Upper lobe of right lung (tissue), 1 donor: Measurements from ENCODE around the gene ITPK1. TPM values are rescaled to one million over a fixed set of nuclear protein-coding genes. Genes with fewer than 3 reads are reported as not detected.

Source experiments
- ATAC-seq: fragments of 200-7000 bp; cut with Tn5 transposase; one replicate; pipeline ENCODE4 v1.9.1; 2020; ENCODE audit warnings: mild to moderate bottlenecking, moderate library complexity
- DNase-seq: peaks from one replicate; pipeline ENCODE4 v3.0.0-alpha.2; 2020
- H3K27ac ChIP-seq: fragments of 200-600 bp; one replicate; pipeline ENCODE4 v1.8.0; 2022
- H3K27me3 ChIP-seq: fragments of 200-600 bp; one replicate; pipeline ENCODE4 v1.8.0; 2022; ENCODE audit warnings: mild to moderate bottlenecking
- H3K36me3 ChIP-seq: fragments of 200-600 bp; one replicate; pipeline ENCODE4 v1.8.0; 2022
- H3K4me1 ChIP-seq: fragments of 200-600 bp; one replicate; pipeline ENCODE4 v1.8.0; 2022
- H3K4me3 ChIP-seq: fragments of 200-600 bp; one replicate; pipeline ENCODE4 v1.8.0; 2022; ENCODE audit warnings: mild to moderate bottlenecking
- H3K9me3 ChIP-seq: fragments of 200-600 bp; one replicate; pipeline ENCODE4 v1.8.0; 2022
- intact Hi-C: fragments of 100-400 bp; cut with DNase I; formaldehyde crosslinking; loops from one replicate; pipeline ENCODE4 v1.11.0; 2022
- total RNA-seq: library from RNA; stranded (reverse); fragmentation: NEBNext Ultra II Directional; extraction: Animal tissue kit (Norgen Biotek cat#: 25700); gene quantifications from one replicate; pipeline ENCODE4 v1.2.1, GENCODE V29; 2021
- TF ChIP-seq, protein P1 (sequence below): fragments of 200-600 bp; IDR thresholded peaks from one replicate; pipeline ENCODE4 v1.8.0; 2022; ENCODE audit warnings: antibody characterized with exemption
- donor health status: DM: no; HTN: yes; CAD: no; lungs with severe emphysema.

The ITPK1 gene
- total RNA-seq, 1 donor from 2014 or later, result 96.9 TPM

DNA sequence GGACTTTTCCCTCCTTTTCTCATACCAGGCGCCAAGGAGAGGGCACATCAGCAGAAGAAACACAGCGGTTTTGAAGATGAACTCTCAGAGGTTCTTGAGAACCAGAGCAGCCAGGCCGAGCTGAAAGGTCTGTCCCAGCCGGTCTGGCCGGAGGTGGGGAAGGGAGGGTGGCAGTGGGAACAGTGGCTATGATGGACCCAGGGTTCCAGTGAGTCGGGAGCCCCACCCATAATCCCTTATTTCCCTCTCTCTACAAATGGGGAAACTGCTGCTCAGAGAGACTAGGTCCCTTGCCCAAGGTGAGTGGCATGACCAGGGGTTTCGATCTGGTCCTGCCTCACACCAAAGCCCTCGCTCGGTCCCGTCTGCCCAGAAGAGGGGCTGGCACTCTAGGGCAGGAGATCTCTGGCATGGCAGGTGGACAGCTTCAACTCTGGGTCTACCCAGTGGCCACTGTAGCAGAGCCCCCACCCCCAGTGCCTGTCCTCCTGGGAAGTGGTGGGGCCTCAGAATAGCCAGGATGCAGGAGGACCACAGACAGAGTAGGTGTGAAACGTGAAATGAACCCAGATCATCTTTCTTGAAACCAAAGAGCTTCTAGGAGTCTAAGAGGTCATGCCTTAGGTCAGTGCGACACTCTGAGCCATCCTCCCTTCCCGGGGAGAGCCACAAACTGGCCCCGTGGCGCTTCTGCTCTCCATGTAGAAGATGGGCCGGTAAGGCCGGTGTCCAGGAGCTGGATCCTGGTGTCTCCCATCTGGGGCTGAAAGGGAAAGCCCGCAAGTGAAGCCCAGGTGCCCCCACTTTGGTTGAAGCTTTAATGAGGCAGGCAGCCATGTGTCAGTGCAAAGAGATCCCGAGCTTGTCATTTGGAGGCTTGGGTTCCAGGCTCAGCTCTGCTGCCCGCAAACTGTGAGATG is 185.8 kb downstream of the ITPK1 start:
- intact Hi-C loops, result no loop called here
- DNase-seq (peak; percentile 26), ATAC-seq (no peak)
- TF ChIP-seq, protein P1, sequence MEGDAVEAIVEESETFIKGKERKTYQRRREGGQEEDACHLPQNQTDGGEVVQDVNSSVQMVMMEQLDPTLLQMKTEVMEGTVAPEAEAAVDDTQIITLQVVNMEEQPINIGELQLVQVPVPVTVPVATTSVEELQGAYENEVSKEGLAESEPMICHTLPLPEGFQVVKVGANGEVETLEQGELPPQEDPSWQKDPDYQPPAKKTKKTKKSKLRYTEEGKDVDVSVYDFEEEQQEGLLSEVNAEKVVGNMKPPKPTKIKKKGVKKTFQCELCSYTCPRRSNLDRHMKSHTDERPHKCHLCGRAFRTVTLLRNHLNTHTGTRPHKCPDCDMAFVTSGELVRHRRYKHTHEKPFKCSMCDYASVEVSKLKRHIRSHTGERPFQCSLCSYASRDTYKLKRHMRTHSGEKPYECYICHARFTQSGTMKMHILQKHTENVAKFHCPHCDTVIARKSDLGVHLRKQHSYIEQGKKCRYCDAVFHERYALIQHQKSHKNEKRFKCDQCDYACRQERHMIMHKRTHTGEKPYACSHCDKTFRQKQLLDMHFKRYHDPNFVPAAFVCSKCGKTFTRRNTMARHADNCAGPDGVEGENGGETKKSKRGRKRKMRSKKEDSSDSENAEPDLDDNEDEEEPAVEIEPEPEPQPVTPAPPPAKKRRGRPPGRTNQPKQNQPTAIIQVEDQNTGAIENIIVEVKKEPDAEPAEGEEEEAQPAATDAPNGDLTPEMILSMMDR, result no peak
- Histone ChIP-seq H3K27ac (no peak overlapping the region), H3K4me1 (no peaks in the 10 kb centered on the region), H3K4me3 (no peak overlapping the region), H3K36me3 (no peaks in the 10 kb centered on the region), H3K27me3 (no peaks in the 10 kb centered on the region), H3K9me3 (no peaks in the 10 kb centered on the region)

DNA sequence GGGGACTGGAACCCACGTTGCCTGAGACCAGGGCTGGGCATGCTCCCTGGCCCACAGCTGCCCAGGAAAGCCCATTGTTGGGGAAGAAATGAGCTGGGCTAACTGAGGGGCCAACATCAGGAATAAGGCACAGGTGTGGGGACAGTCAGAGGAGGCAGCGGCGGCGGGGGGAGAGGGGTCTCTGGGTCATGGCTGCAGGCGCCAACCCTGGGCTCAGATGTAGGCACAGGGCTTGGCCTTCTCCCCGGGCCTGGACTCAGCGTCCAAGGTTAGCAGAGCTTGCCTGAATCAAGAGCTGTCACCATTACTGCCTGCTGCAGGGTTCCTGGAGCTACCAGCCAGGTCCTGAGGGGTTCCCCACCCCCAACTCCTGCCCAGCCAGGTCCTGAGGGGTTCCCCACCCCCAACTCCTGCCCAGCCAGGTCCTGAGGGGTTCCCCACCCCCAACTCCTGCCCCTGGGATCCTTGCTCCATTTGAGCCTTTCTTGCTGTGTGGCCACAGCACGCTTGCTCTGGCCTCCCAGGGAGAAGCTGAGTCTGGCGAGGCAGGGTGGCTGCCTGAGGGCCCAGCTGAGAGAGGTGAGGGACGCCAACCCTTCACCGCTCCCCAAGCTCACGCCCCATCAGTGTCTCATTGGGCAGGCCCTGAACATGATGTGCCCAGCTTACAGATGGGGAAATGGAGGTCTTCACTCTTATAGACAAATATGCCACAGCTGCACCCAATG is 186.6 kb downstream of the ITPK1 start:
- ATAC-seq (no peak), DNase-seq (peak; percentile 51)
- Histone ChIP-seq H3K36me3 (no peaks in the 10 kb centered on the region), H3K9me3 (no peaks in the 10 kb centered on the region), H3K27me3 (peaks cover under 1% of the 10 kb centered on the region), H3K4me3 (no peak overlapping the region), H3K27ac (no peak overlapping the region), H3K4me1 (no peaks in the 10 kb centered on the region)
- TF ChIP-seq, protein P1, result no peak
- intact Hi-C loops, result no loop called here

DNA sequence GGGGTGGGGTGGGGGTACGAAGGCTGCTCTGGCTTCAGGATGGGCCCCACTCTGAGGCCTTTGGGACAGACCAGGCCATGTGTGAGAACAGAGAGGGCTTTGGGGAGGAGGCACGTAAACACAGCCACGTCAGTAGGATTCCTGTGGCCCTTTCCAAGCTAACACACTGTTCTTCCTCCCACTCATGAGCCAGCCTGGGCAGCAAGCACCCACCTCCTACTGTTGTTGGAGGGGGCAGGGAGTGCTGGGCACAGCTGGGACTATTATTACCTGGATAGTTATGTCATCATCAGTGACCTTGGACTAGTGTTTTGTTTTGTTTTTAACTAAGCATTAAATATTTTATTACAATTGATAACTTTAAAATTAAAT is 187.5 kb downstream of the ITPK1 start:
- intact Hi-C loops, result no loop called here

DNA sequence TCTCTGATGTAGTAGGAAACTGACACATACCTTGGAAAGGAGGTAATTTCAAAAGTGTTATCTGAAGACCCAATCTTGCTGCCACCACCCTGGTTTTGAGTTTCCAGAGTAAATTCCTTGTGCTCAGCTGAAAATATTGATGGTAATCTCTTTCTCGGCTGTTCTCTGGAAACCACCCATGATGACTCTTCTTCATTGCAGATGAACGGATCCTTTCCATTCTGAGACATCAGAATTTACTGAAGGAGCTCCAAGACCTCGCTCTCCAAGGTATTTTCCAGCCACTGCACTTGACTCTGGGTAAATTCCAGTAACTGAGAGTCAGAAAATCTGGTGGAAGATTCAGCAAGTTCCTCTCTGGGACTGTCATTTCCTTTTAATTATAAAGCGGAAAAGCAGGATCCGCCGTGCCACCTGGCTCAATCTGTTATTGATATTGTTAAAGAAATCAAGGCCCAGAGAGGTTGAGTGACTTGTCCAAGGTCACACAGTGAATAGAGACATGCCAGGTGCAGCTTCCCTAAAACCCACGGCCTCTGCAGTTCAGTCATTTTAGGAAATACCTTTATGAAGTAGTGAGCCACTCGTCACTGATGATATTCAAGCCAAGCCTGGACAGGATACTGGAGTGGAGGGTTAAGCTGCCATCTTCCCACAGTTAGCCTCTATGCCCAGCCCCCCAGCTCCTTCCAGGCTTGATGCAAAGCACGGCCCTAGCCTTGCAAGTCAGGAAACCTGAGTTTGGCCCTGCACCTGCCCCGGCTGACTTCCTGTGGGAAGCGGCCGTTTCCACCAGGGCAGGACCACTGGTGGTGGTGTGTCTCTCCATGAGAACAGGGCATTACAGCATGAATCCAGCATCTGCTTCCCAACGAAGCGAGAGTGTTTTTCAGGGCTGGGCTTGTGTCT is 188.1 kb downstream of the ITPK1 start:
- Histone ChIP-seq H3K4me3 (no peak overlapping the region), H3K9me3 (no peaks in the 10 kb centered on the region), H3K27me3 (peaks cover 12% of the 10 kb centered on the region), H3K27ac (no peak overlapping the region), H3K4me1 (no peaks in the 10 kb centered on the region), H3K36me3 (no peaks in the 10 kb centered on the region)
- TF ChIP-seq, protein P1, result no peak
- intact Hi-C loops, result no loop called here
- DNase-seq, result peak; percentile 35
- ATAC-seq, result no peak

More for the DNA sequence above, 187.5 kb downstream of the ITPK1 start:
- H3K27me3 ChIP-seq, result peaks cover 10% of the 10 kb centered on the region
- DNase-seq, result no peak
- no peaks in the 10 kb centered on the region for H3K9me3 ChIP-seq
- TF ChIP-seq, protein P1, result no peak
- no peak overlapping the region for H3K4me3 ChIP-seq
- no peaks in the 10 kb centered on the region for H3K36me3 ChIP-seq
- H3K27ac ChIP-seq, result no peak overlapping the region
- H3K4me1 ChIP-seq, result no peaks in the 10 kb centered on the region
- no peak for ATAC-seq

DNA sequence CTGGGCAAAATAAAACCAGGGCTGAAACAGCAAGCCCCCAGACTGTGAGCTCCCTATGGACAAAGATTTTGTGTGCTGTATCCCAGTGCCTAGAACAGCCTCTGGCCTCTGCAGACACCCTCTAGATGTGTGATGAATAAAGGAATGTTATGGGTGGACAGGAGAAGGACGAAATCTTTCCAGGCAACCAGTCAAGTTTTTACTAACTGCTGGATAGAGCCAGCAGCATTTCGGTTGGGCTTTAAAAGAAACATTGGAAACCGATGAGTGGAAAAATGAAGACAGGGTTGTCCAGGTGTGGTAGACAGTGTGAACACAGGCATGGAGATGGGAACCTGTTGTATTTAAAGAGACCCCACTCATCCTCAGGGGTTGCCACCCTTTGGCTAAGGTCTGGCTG is 188.8 kb downstream of the ITPK1 start:
- Histone ChIP-seq H3K27ac (no peak overlapping the region), H3K9me3 (no peaks in the 10 kb centered on the region), H3K27me3 (peaks cover 19% of the 10 kb centered on the region), H3K36me3 (no peaks in the 10 kb centered on the region), H3K4me1 (no peaks in the 10 kb centered on the region), H3K4me3 (no peak overlapping the region)
- TF ChIP-seq, protein P1, result no peak
- no peak for DNase-seq
- no peak for ATAC-seq
- intact Hi-C loops, result no loop called here
